GM12878 (cell line): ENCODE measurements around the gene INSIG2.

Experiments
- REST ChIP-seq: IDR thresholded peaks from 2 replicates; pipeline ENCODE4 v1.6.1; 2012; ENCODE audit warnings: mild to moderate bottlenecking, low read depth, low read length
- SPI1 ChIP-seq: IDR thresholded peaks from 2 replicates; pipeline ENCODE4 v1.6.1; 2011; ENCODE audit warnings: low read depth, mild to moderate bottlenecking, low read length, moderate library complexity, borderline replicate concordance; ENCODE audit not compliant: insufficient read depth
- ZBTB33 ChIP-seq: fragments of 450-650 bp; IDR thresholded peaks from 2 replicates; pipeline ENCODE4 v1.6.1; 2017; ENCODE audit warnings: mild to moderate bottlenecking

- TF ChIP-seq ZBTB33 (no peak), REST (no peak), SPI1 (no peak)
Observed at GRCh38 chr2:118110310-118110709, 22.0 kb downstream of the INSIG2 start.
